IPS DF 4.7 (cell line): ENCODE measurements around the gene VPS33A.

Source experiments
- DNase-seq: peaks from one replicate; pipeline ENCODE4 v3.0.0-alpha.2; 2013; ENCODE audit warnings: low spot score; ENCODE audit errors: extremely low read depth

Gene VPS33A

GRCh38 chr12:122183588-122183940 lies 82.7 kb downstream of the VPS33A start:
- no peak for DNase-seq

- no peak for DNase-seq
Measured at GRCh38 chr12:122182887-122183587, 83.3 kb downstream of the VPS33A start, which contains the start of gene LRRC43. Gene LRRC43 (plus strand): TSS chr12:122183123. CDS start chr12:122183145, 22 bp downstream.
